Body of pancreas (tissue), 4 donors: ENCODE data around the gene CHCHD1.

Experiments
- POLR2A ChIP-seq, 3 donors: fragments of 450-650 bp; IDR thresholded peaks; one replicate each; pipeline ENCODE4 v1.6.1; 2016; ENCODE audit warnings: antibody characterized with exemption in 3 of 3, mild to moderate bottlenecking in 2 of 3
- TF ChIP-seq, protein P1 (sequence below), 7 experiments: fragments of 450-650 bp in 4 of 7; fragments of 200-600 bp in 3 of 7; sonication (generic) in 3 of 7; IDR thresholded peaks; one replicate each; pipeline ENCODE4 v1.5.1; 2016 to 2019; ENCODE audit warnings: antibody characterized with exemption in 7 of 7

DNA sequence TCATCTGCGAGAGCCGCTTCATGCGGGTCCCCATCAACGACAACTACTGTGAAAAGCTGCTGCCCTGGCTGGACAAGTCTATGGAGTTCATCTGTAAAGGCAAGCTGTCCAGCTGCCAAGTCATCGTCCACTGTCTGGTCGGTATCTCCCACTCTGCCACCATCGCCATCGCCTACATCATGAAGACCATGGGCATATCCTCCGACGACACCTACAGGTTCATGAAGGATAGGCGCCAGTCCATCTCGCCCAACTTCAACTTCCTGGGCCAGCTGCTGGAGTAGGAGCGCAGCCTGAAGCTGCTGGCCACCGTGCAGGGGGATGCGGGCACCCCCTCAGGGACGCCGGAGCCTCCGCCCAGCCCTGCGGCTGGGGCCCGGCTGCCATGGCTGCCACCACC, 49.4 kb upstream of the CHCHD1 start:
- TF ChIP-seq, protein P1, sequence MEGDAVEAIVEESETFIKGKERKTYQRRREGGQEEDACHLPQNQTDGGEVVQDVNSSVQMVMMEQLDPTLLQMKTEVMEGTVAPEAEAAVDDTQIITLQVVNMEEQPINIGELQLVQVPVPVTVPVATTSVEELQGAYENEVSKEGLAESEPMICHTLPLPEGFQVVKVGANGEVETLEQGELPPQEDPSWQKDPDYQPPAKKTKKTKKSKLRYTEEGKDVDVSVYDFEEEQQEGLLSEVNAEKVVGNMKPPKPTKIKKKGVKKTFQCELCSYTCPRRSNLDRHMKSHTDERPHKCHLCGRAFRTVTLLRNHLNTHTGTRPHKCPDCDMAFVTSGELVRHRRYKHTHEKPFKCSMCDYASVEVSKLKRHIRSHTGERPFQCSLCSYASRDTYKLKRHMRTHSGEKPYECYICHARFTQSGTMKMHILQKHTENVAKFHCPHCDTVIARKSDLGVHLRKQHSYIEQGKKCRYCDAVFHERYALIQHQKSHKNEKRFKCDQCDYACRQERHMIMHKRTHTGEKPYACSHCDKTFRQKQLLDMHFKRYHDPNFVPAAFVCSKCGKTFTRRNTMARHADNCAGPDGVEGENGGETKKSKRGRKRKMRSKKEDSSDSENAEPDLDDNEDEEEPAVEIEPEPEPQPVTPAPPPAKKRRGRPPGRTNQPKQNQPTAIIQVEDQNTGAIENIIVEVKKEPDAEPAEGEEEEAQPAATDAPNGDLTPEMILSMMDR (IDR thresholded peaks at IDR 0.05): no peak
- no peak for TF ChIP-seq POLR2A (IDR thresholded peaks at IDR 0.05)
